NCI-H1048 (cell line): ENCODE results near the gene SAP30BP.

Source experiments
- DNase-seq: peaks from one replicate; lab custom pipeline; 2025; lab: John Stamatoyannopoulos, UW

Gene SAP30BP

DNA sequence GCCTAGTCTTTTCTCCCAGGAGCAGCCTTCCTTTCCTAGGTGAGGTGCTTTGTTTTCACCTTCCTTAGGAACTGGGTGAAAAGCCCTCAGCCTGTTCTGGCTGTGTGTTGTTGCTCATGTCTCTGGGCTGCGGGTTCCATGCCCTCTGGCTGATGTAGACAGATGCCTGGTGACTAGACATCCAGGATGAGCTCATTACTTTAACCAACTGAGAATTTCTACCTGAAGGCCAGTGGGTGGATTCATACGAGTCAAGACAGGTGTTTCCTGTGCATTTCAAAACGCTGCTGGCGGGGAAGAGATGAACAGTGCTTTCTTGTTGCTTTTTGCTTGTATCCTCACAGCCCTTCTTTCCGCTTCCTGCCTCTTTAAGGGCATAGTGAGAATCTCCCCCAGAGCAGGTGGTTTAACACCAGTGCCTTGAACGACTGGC is 22.3 kb downstream of the SAP30BP start:
- no peak for DNase-seq

DNA sequence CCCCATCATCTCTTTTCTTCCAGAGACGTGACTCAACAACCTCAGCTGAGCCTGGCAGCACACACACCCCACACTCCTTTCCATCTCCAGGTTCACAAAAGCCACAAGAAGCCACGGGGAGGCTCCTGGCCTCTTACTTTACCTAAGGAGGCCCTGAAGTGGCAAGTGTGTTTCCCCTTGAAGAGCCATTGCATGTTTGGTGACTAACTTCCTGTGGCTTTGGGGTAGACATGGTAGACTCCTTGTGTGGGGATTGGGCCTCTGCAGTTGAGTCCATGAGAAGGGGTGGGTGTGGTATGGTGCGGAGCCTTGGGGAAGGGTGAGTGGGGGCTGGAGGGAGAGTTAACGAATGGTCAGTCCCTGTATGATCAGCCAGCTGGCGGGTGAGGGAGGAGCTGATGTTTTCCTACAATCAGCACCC is 24.2 kb downstream of the SAP30BP start:
- DNase-seq: no peak

DNA sequence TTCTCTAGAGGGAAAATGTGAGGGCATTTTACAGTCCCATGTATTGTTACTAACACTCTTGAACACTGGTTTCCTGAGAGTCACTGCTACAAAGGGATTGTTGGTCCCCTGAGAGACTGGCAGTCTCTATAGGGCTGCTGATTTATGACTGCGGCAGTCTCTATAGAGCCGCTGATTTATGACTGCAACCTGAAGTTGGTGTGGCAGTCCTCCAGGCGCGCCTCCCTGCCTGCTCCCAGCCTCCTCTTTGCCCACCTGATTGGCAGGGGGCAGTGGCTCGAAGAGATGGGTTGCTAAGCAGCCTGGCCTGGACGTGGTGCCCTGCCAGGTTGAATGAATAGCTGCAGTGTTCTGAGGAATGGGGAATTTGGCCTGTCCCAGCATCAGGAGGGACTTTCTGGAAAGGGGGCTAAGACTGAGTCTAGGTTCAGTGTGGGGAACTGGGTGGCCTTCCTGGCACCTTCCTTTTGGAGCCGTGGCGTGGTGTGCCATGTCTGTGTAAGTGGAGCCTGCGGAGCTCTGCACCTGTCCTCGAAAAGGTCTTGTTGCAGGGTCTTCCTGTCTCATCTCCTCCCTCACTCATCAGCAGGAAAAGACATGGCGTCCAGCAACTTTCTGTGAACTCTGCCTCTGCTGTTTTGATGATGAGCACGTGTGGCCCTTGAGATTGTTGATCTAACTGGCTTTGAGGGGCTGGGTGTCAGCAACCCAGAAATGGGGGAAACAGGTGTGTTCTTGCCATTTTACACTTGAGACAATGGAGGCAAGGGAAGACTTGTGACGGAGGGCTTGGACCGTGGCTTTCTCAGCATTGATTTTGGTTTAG is 24.9 kb downstream of the SAP30BP start:
- DNase-seq: no peak

DNA sequence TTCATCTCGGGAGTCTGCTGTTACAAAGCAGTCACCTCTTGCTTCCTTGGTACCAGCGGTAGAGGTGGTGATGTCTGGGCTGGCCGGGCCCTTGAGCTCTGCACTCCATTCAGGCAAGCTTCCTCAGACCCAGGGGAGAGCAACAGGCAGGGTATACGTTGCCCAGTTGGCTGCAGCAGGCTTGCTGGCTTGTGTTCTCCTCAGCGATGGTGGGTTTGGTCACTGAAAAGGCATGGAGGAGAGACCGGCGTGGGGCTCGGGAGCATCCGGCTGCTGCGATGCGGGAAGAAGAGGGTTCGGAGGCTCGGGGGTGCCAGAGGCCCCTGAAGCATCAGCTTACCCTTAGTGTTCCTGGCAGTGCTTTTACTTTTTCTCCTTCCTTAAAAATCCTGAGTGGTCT is 25.8 kb downstream of the SAP30BP start:
- no peak for DNase-seq

DNA sequence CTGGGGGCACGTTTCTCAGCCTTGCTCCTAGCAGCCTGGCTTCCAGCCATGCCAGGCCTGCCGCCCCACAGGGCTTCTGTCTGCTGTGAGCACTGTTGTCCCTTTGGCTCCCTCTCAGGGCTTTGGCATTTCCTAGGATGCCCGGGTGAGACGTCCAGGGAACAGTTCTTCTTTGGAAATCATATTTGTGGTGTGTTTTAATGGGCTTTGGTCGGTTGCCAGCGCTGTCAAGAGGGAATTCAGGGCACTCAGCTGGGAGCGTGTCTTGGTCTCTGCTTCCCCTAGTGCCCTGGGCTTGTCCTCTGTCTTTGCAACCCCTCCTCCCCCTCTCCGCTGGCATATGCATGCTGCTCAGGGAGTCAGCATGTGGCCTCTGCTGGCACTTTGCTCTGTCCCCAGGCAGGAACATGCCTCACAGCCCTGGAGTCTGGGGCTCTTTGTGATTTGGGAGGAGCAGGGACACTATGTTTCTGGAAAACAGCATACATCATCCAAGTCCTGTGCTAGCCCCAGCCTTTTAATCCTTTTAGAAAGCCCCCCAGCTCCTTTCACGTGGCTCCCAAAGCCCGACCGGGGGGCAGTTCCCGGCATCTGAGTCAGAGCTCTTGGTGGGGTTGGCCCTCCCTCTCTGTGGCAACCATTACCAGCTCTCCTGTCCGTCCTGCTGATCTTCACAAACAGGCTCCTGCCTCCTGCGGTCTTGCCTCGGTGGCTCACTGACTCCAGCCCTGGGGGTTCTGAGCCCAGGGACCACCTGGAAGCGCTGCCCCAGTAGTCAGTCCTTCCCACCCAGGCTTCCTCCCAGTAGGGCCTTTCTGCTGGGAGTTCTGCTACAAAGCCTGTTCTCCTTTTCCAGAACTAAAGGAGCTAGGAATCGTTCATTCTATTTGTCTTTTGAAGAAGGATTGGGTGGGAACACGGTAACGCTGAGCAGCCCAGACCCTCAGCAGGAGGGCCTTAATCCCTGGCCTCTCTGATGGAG is 26.7 kb downstream of the SAP30BP start:
- DNase-seq: no peak

DNA sequence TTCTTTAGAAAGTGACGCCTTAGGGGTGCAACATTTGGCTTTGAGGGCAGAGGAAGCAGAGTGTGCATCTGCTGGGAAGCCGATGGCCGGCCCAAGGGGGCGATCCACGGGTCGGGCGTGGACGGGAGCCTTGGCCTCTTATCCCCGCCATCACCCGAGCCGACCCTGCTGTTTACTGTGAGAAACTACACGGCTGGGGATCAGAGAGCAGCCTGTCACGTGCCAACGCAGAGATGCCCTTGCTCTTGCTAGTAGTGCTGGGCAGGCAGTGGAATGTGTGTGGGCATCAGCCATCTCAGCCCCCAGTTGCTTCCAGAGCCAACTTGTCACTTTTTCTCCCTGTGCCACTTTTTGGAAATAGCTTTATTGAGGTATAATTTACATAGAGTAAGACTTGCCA is 27.4 kb downstream of the SAP30BP start:
- no peak for DNase-seq

DNA sequence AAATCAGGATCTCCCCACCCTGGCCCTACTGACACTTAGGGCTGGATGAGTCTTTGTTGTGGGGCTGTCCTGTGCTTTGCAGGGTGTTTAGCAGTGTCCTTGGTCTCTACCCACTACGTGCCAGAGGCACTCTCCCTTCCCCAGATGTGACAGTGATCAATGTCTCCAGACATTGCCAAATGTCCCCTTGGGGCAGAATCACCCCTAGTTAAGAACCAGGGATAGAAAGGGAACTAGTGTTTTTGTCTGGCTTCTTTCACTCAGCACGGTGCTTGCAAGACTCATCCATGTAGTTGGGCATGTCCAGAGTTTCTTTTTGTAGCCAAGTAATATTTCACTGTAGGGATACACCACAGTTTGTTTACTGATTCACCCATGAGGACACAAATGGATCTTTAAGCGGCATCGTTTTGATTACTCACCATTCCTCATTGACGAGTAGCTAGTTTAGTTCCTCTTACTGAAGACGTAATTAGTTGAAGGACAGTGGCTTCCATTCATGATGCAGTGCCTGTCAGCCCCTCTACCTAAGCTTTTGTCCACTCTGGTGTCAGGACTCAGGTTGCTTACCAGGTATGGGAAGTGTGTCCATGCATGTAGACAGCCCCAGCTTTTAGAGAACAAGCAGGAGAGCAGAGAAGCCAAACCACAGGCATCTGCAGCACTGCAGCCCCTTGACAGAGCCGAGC is 28.1 kb downstream of the SAP30BP start:
- no peak for DNase-seq

DNA sequence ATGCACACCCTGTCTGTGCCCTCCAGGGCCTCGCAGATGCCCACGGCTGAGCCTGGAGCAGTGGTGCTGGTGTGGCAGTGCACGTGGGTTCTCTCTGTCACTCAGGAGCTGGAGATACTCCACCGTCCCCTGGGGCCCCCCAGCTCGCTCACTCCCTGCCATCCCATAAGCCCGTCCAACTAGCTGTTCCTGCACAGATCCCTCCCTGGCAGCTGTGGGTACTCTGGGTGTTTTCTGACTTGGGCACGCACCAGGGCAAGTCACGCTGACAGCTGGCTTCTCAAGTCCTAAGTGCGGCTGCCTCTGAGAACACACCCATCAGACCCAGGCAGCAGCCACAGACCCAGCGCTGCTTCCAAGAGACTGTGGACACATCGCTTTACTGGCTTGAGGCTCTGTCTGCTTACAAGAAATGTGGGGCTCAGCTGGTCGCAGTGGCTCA is 28.7 kb downstream of the SAP30BP start:
- no peak for DNase-seq

DNA sequence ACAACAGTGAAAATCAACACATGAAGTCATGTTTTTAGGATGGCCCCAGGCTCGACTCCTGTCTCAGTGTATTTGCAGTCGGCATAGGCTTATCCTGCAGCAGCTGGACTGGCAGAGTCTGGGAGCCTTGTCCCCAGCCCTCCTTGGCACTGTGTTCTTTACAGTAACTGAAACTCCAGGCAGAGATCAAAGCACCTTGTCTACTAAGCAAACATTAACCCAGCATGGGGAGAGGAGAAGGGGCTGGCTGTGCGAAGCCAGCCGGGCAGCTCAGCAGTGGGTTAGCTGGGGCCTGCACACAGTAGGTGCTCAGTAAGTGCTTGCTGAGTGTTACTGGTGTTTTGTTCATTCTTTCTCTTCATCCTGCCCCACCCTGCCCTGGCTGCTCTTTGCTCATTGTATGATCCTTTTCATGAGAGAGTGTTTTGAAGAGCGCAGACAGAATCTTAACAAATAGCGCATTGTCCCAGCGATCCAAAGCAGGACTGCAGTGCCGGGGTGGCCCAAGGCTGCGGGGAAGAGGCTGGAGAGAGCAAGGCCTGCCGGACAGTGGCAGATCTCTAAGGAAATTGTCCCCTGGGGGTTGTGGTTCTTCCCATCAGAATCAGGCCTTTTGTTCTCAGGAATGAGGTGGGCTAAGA is 30.6 kb downstream of the SAP30BP start:
- DNase-seq: no peak

DNA sequence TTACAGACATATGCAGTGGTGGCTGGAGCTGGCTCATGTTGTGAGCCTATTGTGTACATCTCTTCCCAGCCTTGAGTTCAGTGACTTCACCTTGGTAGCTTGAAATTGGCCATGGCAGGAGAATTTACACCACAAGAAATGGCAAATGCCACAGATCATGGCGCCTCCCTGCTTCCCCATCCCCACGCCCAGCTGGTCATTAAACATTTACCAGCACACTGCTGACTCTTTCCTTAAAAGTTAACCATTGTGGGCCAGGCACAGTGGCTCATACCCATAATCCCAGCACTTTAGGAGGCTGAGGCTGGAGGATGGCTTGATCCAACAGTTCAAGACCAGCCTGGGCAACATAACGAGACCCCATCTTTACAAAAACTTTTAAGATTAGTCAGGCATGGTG is 31.5 kb downstream of the SAP30BP start:
- no peak for DNase-seq

DNA sequence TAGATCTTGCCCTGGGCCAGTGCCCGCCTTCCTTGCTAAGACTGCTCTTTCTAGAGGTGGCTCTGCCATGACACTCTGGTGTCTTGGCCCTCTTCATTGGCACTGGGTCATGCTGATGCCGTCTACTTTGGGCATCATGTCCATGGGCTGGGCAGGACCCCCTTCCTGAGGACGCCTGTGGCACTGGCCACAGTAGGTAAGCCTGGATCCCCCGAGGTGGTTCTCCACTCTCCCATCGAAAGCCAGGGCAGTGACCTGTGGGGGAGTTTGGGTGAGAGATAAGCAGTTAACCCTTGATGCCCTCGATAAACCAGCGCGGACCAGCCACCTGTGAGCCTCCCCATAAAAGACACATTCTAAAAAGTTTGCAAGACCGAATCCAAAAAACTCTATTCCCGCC is 34.1 kb downstream of the SAP30BP start:
- no peak for DNase-seq

DNA sequence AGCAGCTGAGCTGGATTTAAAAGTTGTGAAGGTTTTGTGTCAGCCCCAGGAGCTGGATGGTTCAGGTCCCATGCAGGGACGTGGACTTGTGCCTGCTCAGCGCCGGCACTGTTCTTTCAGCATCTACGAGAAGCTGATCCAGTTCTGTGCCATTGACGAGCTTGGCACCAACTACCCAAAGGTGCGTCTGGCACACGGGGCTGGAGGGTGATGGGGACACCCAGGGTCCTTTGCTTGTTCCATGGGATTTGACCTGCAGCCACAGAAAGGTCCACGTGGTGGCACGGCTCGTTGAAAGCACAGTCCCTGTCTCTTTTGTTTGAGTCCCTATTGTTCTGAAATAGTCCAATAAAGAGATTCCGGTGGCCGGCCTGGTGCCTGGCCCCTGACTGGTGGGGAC is 36.1 kb downstream of the SAP30BP start:
- no peak for DNase-seq

DNA sequence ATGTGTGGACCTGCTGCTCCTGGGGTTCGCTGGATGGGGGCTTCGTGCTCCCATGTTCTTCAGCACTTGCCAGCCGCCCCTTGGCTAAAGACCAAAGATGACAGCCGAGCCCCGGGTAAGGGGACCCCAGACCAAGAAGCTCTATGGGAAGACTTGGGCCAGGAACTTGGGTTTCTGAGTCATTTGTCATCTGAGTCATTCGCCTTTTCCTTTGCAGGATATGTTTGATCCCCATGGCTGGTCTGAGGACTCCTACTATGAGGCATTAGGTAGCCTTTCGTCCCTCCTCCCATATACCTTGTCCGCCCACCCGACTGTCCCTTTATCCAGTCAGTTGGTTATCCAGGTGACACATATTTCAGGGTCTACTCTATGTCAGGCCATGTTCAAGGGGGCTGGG is 36.5 kb downstream of the SAP30BP start:
- no peak for DNase-seq

DNA sequence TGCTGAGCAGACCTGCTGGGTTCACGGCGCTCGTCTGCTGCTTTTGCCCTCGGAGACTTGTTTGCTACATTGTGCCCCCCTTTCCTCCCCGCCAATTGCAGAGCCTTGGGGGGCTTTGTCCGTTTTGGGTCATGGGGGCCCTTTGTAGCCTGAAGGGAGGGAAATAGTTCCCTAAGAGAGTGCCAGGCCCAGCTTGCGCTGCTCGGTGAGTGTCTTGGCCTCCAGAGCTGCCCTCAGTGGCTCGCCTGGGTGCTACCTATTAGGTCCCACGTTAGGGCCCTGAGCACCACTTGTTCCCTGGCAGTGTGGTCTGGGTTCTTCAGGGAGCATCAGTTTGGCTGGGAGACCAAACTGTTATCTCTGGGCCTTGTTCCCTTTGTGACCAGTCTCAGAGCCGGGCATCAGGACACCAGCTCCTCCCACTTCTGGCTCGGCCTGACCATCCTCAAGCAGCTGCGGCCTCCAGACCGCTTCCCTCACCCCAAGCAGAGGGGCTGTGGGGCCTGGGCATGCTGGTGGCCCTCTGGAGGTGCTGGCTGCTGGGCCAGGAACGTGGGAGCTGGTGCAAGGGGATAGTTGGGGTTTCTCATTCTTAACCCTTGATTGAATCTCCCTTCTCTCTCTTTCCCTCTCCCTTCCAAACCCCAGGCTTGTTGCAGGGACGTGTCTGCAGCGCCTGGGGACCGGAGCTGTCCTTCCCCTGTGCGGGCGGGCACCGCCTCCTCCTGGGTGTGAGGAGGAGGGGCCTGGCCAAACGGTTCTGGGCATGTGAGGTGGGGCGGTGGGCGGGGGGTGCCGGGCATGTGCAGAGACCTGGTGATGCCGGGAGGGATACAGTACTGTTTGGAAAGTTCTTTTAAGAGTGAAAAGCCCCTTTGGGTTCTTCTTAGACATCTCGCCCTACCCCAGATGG is 38.1 kb downstream of the SAP30BP start:
- no peak for DNase-seq

DNA sequence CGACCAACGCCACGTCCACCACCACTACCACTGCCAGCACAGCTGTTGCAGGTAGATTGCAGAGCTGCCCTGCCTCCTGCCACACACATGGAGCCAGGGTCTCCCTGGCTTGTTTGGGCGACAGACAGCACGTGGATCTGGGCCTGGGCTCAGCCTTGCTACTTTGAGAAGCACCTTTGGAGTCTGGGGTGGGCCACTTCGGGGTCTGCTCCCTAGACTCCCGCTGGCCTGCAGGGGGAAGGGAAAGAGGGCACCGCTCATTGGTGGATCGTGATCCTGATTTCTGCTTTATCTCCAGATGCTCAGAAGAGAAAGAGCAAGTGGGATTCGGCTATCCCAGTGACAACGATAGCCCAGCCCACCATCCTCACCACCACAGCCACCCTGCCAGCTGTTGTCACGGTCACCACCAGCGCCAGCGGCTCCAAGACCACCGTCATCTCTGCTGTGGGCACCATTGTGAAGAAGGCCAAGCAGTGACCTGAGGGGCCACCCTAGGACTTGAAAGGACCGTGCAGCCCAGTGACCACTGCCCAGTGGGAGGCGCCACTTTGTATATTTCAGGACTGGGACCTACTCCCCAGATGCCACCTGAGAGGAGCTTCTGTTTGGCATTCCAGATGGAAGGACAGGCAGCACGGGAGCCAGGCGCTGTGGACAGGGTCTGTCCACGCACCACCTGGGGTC is 39.0 kb downstream of the SAP30BP start:
- no peak for DNase-seq

DNA sequence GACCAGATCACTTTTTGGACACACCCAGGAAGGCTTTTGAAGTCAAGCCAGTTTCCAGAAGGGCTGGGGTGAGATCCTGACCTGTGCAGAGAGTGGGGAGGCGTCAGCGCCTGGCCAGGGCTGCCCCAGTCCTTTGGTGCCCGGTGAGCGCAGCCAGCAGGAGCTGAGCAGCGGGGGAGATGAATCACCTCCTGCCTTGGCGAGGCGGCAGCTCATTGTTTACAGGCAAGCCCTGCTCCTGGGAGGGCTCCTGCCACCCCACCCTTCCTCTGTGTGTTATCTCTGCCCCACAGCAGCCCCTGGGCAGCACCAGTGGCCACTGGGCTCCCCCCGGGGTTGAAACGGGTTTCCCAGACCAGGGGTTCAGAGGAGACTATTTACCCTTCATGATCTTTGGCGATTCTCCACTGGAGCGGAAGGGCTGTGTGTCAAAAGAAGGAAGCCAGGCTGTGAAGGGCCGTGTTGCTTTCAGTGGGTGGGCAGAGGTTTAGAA is 40.0 kb downstream of the SAP30BP start:
- no peak for DNase-seq

DNA sequence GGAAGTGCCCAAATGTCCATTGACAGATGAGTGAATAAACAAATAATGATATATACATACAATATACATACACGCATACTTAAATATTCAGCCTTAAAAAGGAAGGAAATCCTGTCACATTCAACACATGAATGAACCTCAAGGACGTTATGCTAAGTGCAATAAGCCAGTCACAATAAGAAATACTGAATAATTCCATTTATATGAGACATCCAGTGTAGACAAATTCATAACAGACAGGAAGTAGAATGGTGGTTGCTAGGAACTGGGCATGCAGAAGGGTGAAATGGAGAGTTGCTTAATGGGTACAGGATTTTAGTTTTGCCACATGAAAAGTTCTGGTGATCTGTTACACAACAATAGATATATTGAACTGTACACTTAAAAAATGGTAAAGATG is 45.3 kb downstream of the SAP30BP start:
- no peak for DNase-seq

DNA sequence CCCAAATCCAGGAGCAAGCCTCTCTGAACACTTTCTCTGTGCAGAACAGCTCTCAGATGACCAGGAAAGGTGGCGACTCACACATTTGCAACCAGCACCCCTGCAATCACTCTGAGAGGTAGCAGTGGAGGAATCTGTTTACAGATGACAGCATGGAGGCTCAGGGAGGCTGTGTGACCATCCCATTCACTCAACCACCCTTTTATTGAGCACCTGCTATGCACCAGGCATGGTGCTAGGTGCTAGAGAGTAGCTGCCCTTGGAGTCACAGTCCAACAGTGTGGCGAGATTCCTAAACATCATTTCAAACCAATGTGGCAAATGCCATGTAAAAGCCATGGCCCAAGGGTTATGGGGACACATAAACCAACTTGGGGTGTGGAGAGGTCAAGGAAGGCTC is 52.6 kb downstream of the SAP30BP start:
- no peak for DNase-seq

DNA sequence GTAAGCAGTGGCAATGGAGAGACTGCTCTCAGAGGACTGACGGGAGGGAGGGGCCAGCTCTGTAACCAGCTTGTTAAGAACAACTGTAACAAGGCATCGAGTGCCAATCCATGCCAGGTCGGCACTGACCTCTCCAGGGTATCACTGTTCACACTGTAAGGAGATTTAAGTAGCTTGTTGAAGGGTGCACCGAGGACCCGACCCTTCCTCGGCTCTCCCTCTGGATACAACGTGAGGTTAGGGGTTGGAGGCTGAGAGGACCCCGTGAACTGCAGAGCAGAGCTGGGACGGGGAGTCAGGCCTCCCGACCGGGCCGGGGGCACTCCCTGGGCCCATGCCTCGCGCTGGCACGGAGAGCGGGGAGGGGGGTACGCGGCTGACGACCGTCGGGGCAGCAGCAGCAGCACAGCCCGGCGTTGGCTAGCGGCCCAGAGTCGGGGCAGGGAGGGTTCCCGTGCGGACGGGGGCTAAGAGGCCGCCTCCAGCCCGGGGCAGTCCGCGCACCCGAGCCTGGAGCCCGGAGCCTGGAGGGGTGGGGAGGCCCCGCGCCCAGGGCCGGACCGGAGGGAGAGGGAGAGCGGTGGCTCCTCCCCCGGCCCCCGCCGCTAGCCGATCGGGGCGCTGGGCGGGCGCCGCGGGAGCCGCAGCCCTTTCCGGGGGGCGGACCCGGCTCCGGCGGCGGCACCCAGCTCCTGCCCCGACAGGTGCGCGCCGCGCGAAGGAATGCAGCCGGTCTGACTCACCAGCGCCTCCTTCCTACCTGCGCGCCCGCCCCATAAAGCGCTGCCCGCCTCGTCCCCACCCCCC is 53.7 kb downstream of the SAP30BP start, which contains the start of gene ITGB4:
Gene ITGB4, plus strand, starts transcription at position 804 of the 807 bp plus-strand sequence. CDS start 3,245 bp downstream, outside the sequence.
- DNase-seq: peak; percentile 59
